Activated CD4-positive, CD25-positive, alpha-beta regulatory T cell treated with anti-CD3 and anti-CD28 coated beads, Interleukin-2, amount 50 U/mL, for 72 hours (primary cell): ENCODE results near the gene MLLT6.
"Not testable (repeated sequence)": the region's sequence is repeated elsewhere in the genome, so short reads cannot be mapped to it uniquely, and the experiment has no call there.

Experiments used
- DNase-seq: peaks from one replicate; pipeline ENCODE4 v3.0.0; 2021

The MLLT6 gene

DNA sequence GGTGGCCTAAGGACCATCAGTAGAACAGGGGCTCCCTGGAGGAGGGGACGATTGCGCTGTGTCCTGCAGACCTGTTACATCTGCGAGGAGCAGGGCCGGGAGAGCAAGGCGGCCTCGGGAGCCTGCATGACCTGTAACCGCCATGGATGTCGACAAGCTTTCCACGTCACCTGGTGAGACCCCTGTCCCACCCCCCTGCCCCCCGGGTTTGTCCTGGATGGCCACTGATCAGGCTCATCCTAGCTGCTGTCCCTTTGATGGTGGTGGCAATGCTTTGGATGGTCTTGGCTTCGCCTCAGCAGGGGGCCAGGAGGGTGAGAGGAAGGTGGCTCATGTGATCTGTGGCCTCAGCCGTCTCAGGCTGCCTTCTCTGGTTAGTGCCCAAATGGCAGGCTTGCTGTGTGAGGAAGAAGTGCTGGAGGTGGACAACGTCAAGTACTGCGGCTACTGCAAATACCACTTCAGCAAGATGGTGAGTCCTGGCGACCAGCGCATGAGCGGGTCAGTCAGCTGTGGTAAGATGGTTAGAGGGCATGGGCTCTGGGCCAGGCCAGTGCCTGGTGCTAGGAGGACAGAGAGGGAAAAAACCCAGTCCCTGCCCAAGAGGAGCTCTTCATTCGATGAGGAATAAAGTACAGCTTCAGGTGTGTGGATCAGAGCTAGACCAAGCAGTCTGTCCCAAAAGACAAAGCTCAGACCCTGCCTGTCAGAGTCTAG lies 4.2 kb downstream of the MLLT6 start:
- DNase-seq: no peak

DNA sequence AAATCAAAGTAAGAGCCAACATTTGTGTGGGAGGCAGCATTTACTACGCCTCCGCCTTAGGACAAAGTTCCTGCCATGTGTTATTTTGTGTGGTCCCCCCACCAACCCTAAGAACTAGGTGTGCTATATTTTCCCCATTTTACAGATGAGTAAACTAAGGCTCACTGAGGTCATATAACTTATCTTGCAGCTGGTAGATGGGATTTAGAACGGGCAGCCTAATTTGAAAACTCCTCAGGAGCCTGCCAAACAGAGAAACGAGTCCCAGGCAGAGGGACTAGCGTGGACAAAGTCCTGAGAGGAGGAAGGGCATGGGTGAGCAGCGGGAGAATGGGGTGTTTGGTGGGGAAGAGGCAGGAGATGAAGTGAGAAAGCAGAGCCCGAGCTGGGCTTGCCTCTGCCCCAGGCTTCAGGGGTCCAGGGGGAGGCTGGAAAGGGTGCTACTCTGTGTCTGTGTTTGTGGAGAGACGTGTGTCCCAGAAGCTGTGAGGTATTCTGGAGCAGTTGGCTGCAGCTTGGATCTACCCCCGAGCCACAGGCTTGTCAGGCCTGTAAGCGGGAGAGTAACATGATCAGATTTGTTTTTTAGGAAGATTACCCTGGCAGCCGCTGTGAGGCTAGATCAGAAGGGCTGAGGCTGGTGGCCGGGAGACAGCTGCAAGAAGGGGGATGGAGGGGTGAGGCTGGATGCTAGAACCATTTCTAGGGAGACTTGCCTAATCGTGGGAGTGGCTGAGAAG lies 5.0 kb downstream of the MLLT6 start:
- no peak for DNase-seq

DNA sequence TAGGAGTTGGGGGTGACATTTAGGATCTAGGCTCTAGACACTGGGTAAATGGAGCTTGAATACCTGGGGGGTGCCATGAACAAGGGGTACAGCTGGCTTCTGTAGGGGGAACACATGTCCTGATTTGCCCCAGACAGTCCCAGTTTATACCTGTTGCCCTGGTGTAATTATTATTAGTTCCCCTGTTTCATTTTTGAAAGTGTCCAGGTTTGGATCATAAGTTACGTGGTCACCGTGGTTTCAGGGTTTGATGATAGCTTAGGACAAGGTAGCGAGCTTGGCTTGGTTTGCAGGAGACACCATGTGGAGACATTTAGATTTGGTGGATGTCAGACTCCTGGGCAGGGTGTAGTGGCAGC lies 5.5 kb downstream of the MLLT6 start:
- no peak for DNase-seq

DNA sequence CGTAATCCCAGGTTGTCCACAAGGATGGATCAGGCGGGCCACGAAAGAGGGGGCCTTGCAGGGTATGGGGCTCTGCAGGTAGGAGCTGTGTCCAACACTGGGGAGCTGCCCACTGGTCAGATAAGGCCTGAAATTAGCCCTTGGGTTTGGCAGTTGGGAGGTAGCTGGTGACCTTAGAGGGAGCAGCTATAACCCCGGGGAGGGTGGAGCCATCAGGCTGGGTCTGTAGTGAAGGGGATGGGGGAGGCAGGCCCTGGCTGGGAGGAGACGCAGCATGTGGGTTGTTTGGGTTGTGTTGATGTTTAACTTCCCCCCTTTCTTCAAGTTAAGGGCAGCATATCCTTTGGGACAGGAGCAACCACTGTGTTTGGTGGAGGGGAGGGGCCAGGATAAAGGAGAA lies 5.9 kb downstream of the MLLT6 start:
- DNase-seq: no peak

DNA sequence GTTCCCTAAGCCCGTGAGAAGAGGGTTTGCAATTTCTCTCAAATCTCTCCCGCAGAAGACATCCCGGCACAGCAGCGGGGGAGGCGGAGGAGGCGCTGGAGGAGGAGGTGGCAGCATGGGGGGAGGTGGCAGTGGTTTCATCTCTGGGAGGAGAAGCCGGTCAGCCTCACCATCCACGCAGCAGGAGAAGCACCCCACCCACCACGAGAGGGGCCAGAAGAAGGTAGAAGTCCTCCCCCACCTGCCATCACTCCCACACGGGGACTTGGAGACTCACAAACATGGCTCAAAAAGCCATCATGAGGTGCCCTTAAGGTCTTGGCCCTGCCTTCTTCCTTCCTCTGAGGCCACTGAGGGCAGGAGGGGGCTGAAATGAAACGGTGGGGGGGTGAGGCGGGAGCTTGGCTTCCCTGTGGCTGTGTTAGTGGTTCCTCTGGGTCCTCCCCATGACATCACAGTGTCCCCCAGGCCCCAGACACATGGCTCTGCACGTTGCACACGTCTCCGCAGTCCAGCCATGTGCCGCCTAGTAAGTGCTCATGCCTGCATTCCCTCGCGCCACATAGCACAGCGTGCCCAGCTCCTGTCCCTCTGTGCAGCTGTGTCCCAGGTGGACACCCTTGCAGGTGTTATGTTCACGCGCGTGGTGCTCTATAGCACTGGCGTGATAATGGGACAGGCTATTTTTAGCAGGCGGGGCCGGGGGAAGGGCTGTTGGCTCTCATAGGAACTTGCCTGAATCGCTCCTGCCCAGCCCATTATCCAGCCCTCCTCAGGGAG lies 6.9 kb downstream of the MLLT6 start:
- no peak for DNase-seq

DNA sequence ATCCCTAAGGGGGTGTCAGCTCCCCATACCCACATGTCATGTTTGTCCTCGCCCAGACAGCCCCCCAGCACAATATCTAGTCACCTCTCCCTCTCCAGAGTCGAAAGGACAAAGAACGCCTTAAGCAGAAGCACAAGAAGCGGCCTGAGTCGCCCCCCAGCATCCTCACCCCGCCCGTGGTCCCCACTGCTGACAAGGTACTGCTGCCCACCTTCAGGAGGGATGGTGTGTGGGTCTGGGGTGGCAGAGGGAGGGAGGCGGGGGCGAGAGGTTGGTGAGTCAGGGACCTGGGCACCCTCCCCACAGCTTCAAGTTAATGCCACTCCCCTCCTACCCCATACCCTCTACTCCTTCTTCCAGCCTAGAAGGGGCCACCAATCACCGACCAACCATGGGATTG lies 7.5 kb downstream of the MLLT6 start:
- no peak for DNase-seq

DNA sequence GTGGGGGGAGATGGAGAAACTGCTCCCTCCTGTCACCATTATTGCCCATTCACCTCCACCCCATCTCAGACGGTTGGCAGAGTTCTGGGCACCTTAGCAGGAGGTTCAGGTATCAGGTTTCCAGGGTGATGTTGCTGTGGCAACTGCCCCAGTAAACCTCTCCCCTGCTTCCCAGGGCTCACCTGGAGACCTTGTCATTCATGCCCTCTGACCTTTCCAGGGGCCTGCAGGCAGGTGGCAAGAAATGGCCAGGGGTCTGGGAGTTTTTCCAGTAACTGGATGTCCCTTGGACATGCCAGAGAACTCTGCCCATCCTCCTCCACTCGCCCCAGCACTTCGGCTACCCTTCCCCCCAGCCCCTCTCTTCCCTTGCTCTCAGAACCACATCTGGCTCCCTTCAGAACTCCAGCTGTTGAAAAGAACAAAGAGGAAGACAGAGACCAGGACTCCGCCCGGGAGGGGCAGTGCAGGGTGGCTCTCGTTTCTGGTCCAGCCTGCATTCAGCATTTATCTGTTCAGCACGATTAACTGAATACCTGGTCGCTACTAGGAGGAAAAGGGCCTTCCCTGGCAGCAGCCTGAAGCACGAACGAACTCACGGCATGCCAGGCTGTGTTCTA lies 8.5 kb downstream of the MLLT6 start:
- DNase-seq: no peak

DNA sequence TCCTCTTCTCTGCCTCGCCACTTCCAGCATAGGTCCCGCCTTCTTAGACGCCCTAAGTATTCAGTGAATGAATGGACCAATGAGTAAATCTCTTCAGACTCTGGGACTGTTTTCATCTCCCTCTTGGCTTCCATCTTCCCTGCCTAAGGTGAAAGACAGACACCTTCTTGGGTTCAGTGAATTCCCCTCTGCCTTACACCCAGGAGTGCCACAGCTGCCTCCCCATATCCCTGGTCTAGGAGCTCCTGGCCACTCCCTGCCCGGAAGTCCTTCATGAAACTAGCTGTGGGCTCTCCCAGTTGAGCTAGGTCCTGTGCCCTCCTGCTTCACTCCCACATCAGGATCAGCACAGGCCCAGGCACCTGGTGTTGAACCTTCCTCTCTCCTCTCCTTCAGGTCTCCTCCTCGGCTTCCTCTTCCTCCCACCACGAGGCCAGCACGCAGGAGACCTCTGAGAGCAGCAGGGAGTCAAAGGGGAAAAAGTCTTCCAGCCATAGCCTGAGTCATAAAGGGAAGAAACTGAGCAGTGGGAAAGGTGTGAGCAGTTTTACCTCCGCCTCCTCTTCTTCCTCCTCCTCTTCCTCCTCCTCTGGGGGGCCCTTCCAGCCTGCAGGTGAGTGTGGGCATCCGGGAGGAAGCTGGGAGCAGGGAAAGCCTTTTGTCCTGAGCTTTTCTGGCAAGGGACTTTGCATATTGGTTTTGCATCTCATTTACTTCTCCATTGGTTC lies 10.3 kb downstream of the MLLT6 start:
- no peak for DNase-seq

DNA sequence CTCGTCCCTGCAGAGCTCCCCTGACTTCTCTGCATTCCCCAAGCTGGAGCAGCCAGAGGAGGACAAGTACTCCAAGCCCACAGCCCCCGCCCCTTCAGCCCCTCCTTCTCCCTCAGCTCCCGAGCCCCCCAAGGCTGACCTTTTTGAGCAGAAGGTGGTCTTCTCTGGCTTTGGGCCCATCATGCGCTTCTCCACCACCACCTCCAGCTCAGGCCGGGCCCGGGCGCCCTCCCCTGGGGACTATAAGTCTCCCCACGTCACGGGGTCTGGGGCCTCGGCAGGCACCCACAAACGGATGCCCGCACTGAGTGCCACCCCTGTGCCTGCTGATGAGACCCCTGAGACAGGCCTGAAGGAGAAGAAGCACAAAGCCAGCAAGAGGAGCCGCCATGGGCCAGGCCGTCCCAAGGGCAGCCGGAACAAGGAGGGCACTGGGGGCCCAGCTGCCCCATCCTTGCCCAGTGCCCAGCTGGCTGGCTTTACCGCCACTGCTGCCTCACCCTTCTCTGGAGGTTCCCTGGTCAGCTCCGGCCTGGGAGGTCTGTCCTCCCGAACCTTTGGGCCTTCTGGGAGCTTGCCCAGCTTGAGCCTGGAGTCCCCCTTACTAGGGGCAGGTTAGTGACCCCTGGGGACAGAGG lies 11.4 kb downstream of the MLLT6 start:
- DNase-seq: no peak

DNA sequence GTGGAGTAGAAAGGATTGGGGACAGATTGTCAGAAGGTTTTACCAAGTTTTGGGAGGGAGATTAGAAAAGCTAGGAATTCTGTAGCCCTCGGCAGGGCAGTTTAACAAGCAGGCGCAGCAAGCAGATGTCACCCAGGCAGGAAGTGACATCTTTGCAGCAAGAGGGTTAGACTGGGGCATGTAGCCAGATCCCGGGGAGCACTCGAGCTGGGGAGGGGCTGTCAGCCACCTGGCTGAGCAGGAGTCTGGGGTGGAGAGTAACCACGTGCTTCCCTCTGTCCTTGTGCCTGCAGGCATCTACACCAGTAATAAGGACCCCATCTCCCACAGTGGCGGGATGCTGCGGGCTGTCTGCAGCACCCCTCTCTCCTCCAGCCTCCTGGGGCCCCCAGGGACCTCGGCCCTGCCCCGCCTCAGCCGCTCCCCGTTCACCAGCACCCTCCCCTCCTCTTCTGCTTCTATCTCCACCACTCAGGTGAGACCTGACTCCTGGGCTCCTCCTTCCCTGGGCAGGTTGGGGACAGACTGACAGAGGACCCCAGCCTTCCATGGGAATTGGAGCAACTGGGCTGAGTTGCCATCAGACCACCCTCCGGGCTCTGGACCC lies 12.2 kb downstream of the MLLT6 start:
- DNase-seq: no peak

DNA sequence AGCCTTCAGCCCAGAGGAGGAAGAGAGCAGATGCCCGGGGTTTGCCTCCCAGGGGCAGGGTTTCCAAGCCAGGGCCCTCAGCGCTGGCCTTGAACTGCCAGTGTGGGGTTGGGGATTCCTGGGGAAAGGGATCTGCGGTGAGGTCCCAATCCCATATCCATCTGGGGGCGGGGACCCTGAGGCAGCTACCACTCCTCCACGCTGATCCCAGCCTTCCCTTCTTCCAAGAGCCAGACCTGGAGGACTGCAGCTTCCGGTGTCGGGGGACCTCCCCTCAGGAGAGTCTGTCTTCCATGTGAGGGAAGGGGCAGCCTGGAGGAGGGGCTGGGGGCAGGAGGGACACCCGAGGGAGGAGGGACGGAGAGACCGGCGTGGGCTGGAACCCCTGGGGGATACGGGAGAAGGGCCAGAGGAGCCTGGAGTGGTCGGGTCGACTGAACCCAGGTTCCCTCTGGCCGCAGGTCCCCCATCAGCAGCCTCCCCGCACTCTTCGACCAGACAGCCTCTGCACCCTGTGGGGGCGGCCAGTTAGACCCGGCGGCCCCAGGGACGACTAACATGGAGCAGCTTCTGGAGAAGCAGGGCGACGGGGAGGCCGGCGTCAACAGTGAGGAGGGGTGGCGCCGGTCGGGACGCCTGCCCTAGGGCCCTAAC lies 14.3 kb downstream of the MLLT6 start:
- no peak for DNase-seq

DNA sequence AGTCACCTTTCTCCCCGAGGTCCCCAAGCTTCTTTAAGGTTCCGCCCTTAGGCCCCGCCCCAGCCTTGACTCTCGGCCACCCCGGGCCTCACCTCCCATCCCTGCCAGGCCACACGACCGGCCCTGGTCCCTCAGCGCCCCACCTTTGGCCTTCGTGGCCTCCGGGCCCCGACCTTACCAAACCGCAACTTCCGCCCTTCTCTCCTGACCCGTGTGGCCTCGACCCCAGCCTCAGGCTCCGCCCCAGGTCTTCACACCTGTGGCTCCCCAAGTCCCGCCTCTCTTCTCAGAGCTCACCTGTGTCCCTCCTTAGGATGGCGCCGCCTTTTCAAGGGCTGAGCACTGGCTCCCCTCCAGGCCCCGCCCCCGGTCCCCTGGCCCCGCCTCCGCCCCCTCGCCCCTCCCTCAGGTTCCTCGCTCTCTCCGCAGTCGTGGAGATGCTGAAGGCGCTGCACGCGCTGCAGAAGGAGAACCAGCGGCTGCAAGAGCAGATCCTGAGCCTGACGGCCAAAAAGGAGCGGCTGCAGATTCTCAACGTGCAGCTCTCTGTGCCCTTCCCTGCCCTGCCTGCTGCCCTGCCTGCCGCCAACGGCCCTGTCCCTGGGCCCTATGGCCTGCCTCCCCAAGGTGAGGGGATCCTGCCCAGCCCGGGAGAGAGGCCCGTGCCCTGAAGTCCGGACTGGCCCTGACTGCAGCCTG lies 15.0 kb downstream of the MLLT6 start:
- no peak for DNase-seq

DNA sequence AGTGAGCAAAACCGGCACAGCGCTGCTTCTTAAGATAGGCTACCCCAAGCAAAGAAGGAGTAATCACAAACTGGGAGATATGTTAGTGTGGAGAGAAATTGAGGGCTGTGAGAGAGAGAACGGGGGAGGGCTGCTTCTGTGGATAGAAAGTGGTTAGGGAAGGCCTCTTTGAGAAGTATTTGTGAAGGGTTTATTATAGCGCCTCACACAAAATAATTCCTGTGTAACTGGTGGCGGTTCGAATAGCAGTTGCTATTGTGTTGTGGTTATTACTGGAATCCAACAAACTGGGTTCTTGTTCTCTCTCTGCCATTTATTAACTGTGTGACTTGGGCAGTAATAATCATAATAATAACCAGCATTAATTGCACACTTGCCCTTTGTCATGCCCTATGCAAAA lies 15.9 kb downstream of the MLLT6 start:
- no peak for DNase-seq

DNA sequence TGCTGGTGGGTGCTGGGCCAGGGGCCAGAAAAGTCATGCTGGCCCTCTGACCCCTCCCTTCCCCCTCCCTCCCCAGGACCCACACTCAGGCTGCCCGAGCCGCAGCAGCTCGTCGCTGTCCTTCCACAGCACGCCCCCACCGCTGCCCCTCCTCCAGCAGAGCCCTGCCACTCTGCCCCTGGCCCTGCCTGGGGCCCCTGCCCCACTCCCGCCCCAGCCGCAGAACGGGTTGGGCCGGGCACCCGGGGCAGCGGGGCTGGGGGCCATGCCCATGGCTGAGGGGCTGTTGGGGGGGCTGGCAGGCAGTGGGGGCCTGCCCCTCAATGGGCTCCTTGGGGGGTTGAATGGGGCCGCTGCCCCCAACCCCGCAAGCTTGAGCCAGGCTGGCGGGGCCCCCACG lies 16.7 kb downstream of the MLLT6 start:
- DNase-seq: no peak

DNA sequence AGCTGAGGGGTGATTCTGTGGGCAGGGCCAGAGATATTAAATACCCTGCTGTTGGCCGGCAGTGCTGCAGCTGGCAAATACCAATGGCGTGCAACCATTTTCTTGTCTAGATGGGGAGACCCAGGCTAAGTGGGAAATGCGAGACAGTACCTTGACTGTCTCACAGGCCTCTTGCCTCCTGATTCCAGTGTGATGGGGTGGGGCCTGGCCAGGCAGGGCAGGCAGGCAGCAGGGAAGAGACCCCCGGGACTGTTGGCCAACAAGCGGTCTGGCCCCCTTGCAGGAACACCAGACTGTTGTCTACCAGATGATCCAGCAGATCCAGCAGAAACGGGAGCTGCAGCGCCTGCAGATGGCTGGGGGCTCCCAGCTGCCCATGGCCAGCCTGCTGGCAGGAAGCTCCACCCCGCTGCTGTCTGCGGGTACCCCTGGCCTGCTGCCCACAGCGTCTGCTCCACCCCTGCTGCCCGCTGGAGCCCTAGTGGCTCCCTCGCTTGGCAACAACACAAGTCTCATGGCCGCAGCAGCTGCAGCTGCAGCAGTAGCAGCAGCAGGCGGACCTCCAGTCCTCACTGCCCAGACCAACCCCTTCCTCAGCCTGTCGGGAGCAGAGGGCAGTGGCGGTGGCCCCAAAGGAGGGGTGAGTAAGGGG lies 19.4 kb downstream of the MLLT6 start:
- no peak for DNase-seq

DNA sequence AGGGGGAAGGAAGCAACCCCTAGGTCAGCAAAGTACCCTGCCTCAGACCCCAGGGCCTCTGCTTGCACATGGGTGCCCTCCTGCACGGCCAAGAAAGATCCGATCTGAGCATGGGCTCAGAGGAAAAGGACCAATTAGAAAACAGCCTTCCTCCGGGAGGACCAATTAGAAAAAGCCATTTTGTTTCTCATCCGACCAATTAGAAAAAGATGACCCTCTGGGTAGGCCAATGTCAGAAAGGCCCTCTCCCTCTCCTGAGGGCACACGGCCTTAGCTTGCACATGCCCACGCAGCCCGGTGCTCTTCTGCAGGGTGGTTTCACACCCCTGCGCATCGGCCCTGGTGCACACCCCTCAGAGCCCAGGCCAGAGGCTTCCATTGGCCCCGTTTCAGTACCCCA lies 20.0 kb downstream of the MLLT6 start:
- no peak for DNase-seq

DNA sequence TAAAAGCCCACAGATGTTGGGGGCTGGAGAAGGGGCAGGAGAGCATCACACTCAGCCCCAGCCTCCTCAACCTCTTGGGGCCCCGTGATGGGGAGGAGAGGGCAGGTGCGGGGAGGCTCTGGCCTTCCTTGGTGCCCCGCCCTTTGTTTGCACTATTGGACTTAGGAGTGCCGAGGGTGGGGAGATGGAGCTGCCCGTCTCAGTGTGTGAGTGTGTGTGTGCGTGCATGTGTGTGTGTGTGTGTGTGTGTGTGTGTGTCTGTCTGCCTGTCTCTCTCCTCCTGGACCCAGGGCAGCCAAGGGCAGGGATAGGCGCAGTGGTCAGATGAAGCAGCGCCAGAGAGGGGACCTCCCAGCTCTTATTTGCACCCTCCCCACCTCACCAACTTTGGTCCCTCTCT lies 21.1 kb downstream of the MLLT6 start:
- DNase-seq: not testable (repeated sequence)

DNA sequence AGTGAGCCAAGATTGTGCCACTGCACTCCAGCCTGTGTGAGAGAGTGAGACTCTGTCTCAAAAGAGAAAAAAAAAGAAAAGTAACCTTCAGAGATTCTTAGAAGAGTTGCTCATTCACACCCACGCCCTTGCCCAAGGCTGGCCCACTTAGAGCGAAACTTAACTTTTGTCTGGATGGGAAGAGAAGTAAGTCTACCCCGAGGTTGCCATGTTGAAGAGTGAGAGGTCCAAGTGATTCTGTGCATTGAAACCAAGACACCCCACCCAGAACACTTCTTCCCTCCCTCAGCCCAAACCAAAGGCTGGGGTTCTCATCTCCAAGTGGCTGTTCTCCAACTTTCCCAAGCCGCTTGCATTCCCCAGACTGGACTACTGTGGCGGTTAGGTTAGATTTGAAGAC lies 22.7 kb downstream of the MLLT6 start:
- no peak for DNase-seq

DNA sequence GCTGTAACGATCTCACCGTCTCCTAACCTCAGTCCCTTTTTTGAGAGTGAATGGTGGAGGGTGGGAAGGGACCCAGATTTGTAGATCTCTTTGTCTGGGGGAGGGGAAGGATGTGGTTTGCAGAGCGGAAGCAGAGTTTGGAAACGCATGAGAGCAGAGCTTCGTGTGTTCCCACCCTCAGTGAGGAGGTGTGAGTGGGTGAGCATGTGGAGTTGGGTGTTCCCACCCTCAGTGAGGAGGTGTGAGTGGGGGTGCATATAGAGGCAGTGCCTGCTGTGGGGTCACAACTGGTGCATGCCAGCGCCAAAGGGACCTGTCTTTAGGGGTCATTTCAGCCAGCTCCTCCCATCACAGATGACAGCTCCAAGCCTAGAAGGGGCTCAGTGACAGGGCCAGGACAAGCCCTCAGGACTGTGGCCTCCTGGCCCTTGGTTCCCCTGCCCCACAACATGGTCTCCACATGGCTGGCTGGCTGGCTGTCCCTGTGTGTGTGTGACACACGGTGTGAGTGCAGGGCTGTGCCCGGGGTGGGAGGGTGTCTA lies 23.3 kb downstream of the MLLT6 start:
- no peak for DNase-seq

DNA sequence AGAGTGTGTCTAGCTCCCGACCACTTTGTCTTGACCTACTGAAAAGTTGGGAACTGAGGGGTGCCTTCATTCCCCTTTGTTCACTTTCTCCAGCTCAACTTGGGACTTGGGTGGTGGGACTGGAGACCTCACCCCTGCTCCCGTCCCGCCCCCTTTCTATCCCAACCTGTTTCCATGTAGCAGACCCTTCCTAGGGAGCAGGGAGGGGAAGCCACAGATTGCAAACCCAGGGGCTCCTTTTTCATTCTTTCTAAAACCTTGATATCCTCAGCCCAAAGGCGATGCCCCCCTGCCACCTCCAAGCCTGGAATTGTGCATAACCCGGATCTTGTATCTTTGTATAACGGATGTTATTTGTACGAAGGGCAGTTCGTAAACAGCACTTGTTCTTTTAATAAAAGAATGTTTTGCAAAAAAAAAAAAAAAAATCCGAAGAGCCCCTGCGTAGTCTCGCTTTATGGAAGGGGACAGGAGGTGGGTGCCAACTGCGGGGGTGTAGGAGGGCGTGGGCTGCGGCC lies 24.4 kb downstream of the MLLT6 start:
- no peak for DNase-seq
